Duodenal mucosa (tissue), 2 donors: ENCODE results near the gene C17orf67.

Experiments
- H3K27ac ChIP-seq: one replicate; pipeline ENCODE4 v1.7.0; 2013; ENCODE audit warnings: low read depth, low read length
- H3K27me3 ChIP-seq, 2 donors: one replicate each; pipeline ENCODE4 v1.7.0; 2013; ENCODE audit warnings: low read length in 2 of 2, control low read depth in 1 of 2; ENCODE audit not compliant: insufficient read depth in 2 of 2, control insufficient read depth in 1 of 2
- H3K36me3 ChIP-seq, 2 donors: one replicate each; pipeline ENCODE4 v1.7.0; 2013; ENCODE audit warnings: low read length in 2 of 2, control low read depth in 1 of 2; ENCODE audit not compliant: insufficient read depth in 2 of 2, control insufficient read depth in 1 of 2
- H3K4me1 ChIP-seq, 2 donors: one replicate each; pipeline ENCODE4 v1.7.0; 2013; ENCODE audit warnings: low read length in 2 of 2, control low read depth in 1 of 2; ENCODE audit not compliant: insufficient read depth in 2 of 2, control insufficient read depth in 1 of 2
- H3K4me3 ChIP-seq, 2 donors: one replicate each; pipeline ENCODE4 v1.7.0; 2013; ENCODE audit warnings: low read length in 2 of 2, low read depth in 1 of 2
- H3K9ac ChIP-seq, 2 donors: one replicate each; pipeline ENCODE4 v1.7.0; 2013; ENCODE audit warnings: low read length in 2 of 2, low read depth in 1 of 2
- H3K9me3 ChIP-seq, 2 donors: one replicate each; pipeline ENCODE4 v1.7.0; 2013; ENCODE audit warnings: low read length in 2 of 2, control low read depth in 1 of 2; ENCODE audit not compliant: control insufficient read depth in 1 of 2

C17orf67 gene

GRCh38 chr17:56778898-56779297, 54.8 kb downstream of the C17orf67 start:
- no peaks in the 10 kb centered on the region for H3K9me3 ChIP-seq
- no peaks in the 10 kb centered on the region for H3K36me3 ChIP-seq
- H3K27me3 ChIP-seq: peaks cover 0 to 18% of the 10 kb centered on the region in 2 donors
- H3K27ac ChIP-seq: no peak overlapping the region
- no peak overlapping the region for H3K9ac ChIP-seq
- no peak overlapping the region for H3K4me3 ChIP-seq
- H3K4me1 ChIP-seq: peaks cover 8 to 10% of the 10 kb centered on the region in 2 donors

GRCh38 chr17:56777859-56778258, 55.9 kb downstream of the C17orf67 start:
- H3K9ac ChIP-seq: no peak overlapping the region
- H3K27ac ChIP-seq: no peak overlapping the region
- H3K9me3 ChIP-seq: no peaks in the 10 kb centered on the region
- peaks cover 0 to 18% of the 10 kb centered on the region in 2 donors for H3K27me3 ChIP-seq
- H3K4me3 ChIP-seq: no peak overlapping the region
- H3K4me1 ChIP-seq: peaks cover 8 to 10% of the 10 kb centered on the region in 2 donors
- no peaks in the 10 kb centered on the region for H3K36me3 ChIP-seq

- Histone ChIP-seq H3K27me3 (peaks cover 10 to 12% of the 10 kb centered on the region in 2 donors), H3K27ac (no peak overlapping the region), H3K4me3 (no peak overlapping the region), H3K9me3 (no peaks in the 10 kb centered on the region), H3K36me3 (no peaks in the 10 kb centered on the region), H3K4me1 (peaks cover 0 to 1% of the 10 kb centered on the region in 2 donors), H3K9ac (no peak overlapping the region)
Observed at GRCh38 chr17:56774650-56775049, 59.1 kb downstream of the C17orf67 start.

- Histone ChIP-seq H3K9ac (no peak overlapping the region), H3K27ac (no peak overlapping the region), H3K4me3 (no peak overlapping the region), H3K9me3 (no peaks in the 10 kb centered on the region), H3K4me1 (no peaks in the 10 kb centered on the region), H3K27me3 (peaks cover 0 to 12% of the 10 kb centered on the region in 2 donors), H3K36me3 (no peaks in the 10 kb centered on the region)
Observed at GRCh38 chr17:56773124-56773523, 60.6 kb downstream of the C17orf67 start.

- Histone ChIP-seq H3K4me1 (no peaks in the 10 kb centered on the region), H3K27ac (no peak overlapping the region), H3K9ac (no peak overlapping the region), H3K36me3 (no peaks in the 10 kb centered on the region), H3K9me3 (no peaks in the 10 kb centered on the region), H3K27me3 (peaks cover 0 to 12% of the 10 kb centered on the region in 2 donors), H3K4me3 (no peak overlapping the region)
Observed at GRCh38 chr17:56772442-56772841, 61.3 kb downstream of the C17orf67 start.

GRCh38 chr17:56771975-56772374, 61.7 kb downstream of the C17orf67 start:
- no peaks in the 10 kb centered on the region for H3K36me3 ChIP-seq
- peaks cover 0 to 12% of the 10 kb centered on the region in 2 donors for H3K27me3 ChIP-seq
- no peak overlapping the region for H3K4me3 ChIP-seq
- H3K4me1 ChIP-seq: no peaks in the 10 kb centered on the region
- H3K9me3 ChIP-seq: no peaks in the 10 kb centered on the region
- no peak overlapping the region for H3K27ac ChIP-seq
- H3K9ac ChIP-seq: no peak overlapping the region

- peaks cover 0 to 12% of the 10 kb centered on the region in 2 donors for H3K27me3 ChIP-seq
- no peaks in the 10 kb centered on the region for H3K4me1 ChIP-seq
- H3K4me3 ChIP-seq: no peak overlapping the region
- no peak overlapping the region for H3K9ac ChIP-seq
- no peak overlapping the region for H3K27ac ChIP-seq
- H3K9me3 ChIP-seq: no peaks in the 10 kb centered on the region
- no peaks in the 10 kb centered on the region for H3K36me3 ChIP-seq
Observed at GRCh38 chr17:56771563-56771962, 62.2 kb downstream of the C17orf67 start.

- H3K4me3 ChIP-seq: no peak overlapping the region
- no peak overlapping the region for H3K27ac ChIP-seq
- no peak overlapping the region for H3K9ac ChIP-seq
- no peaks in the 10 kb centered on the region for H3K4me1 ChIP-seq
- H3K36me3 ChIP-seq: no peaks in the 10 kb centered on the region
- H3K27me3 ChIP-seq: peaks cover 0 to 12% of the 10 kb centered on the region in 2 donors
- H3K9me3 ChIP-seq: no peaks in the 10 kb centered on the region
Observed at GRCh38 chr17:56770427-56770826, 63.3 kb downstream of the C17orf67 start.

- Histone ChIP-seq H3K36me3 (no peaks in the 10 kb centered on the region), H3K27me3 (no peaks in the 10 kb centered on the region), H3K9me3 (no peaks in the 10 kb centered on the region), H3K4me3 (no peak overlapping the region), H3K9ac (no peak overlapping the region), H3K27ac (no peak overlapping the region), H3K4me1 (no peaks in the 10 kb centered on the region)
Observed at GRCh38 chr17:56765449-56765848, 68.3 kb downstream of the C17orf67 start.

- Histone ChIP-seq H3K27me3 (no peaks in the 10 kb centered on the region), H3K27ac (no peak overlapping the region), H3K9ac (no peak overlapping the region), H3K4me1 (peaks cover 0 to 5% of the 10 kb centered on the region in 2 donors), H3K36me3 (no peaks in the 10 kb centered on the region), H3K9me3 (no peaks in the 10 kb centered on the region), H3K4me3 (no peak overlapping the region)
Observed at GRCh38 chr17:56762988-56763387, 70.7 kb downstream of the C17orf67 start.

GRCh38 chr17:56762144-56762543, 71.6 kb downstream of the C17orf67 start:
- no peaks in the 10 kb centered on the region for H3K9me3 ChIP-seq
- H3K27ac ChIP-seq: no peak overlapping the region
- H3K9ac ChIP-seq: no peak overlapping the region
- H3K36me3 ChIP-seq: no peaks in the 10 kb centered on the region
- no peaks in the 10 kb centered on the region for H3K27me3 ChIP-seq
- no peak overlapping the region for H3K4me3 ChIP-seq
- H3K4me1 ChIP-seq: peaks cover 0 to 5% of the 10 kb centered on the region in 2 donors
